CD4-positive, alpha-beta T cell treated with Interleukin-17A for 4 hours (primary cell): ENCODE measurements around the gene IGLON5.
A peak's percentile ranks its signal among the peaks of the same experiment; 100 is the strongest.

Experiments used
- DNase-seq: peaks from one replicate; pipeline ENCODE4 v3.0.0-alpha.2; 2020; ENCODE audit warnings: mixed read lengths

IGLON5 gene

DNA sequence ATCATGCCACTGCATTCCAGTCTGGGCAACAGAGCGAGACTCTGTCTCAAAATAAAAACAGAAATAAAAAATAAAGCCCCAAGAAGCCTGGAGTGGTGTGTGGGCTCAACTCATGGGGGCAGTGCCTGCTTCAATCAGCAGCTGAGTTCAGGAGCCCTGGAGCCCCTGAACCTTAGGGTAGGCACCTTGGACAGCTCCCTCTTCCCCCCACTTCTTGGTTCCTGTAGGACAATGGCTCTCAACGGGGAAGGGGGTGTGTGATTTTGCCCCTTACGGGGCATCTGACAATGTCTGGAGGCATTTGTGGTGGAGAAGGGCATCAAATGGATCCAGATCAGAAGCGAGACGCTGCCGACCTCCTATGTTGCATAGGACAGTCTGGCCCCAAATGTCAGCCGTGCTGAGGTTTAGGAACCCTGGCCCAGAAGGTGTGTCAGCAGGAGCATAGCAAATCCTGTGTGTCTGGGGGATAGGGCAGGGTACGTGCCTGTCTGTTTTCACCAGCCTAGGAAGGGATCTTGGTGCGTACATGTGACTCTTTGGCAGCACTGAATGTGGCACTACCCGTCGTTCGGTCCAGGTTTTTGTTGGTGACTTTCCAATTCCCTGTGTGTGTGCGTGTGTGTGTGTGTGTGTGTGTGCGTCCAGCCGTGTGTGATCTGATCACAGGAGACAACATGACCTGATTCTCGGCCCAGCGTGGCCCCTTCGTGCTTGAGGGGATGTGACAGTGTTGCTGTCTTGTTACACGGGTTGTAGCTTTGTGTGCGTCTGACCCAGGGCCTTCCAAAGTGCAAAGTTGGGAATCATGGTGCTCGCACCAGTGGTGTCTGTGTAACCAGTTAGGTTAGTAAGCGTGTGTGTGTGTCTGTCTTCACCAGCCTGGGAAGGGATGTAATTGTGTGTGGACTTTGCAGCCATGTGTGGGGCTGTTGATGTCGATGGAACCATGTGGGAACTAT, 7.5 kb downstream of the IGLON5 start:
- DNase-seq: no peak

DNA sequence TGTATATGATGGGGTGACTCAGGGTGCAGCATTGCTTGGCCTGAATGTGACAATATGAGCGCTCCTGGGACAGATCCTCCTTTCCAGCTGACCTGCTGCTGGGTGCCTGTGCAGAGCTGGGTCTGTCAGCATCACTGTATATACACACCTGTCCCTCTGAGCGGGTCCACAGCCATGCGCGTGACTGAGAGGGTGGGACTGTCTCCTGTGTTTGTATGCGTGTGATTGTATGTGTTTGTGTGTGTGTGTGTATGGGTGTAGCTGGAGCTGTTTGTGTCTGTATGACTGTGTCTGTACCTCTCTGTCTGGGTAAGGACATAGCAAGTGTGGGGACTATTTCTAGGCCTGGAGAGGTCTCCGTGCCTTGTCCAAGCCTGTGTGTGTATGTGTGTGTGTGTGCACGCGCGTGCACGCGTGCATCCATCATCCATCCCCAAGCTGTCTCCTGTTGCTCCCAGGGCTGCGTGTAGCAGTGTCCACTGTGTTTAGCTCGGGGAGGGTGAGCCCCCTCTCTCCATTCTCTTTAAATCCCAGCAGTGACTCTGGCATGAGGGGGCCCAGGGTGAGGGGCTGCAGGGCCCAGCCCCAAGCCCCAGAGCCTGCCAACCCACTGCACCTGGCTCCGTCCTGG, 8.3 kb downstream of the IGLON5 start:
- DNase-seq: no peak

DNA sequence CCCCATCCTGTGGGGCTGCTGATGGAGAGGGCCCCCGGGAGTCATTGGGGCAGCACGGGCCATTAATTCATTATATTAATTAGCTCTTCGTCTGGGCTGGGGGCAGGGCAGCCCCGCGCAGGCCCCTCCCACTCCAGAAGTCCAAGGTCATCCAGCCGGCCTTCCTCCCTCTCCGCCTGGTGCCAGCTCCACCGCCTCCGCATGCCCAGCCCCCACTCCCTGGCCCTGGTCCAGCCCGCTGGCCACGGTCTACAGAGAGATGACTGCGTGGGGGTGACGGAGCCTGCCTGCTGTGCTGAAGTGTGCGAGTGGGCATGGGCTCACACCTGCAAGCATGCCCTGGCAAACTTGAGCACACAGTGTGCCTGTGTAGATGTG, 8.8 kb downstream of the IGLON5 start:
- no peak for DNase-seq

DNA sequence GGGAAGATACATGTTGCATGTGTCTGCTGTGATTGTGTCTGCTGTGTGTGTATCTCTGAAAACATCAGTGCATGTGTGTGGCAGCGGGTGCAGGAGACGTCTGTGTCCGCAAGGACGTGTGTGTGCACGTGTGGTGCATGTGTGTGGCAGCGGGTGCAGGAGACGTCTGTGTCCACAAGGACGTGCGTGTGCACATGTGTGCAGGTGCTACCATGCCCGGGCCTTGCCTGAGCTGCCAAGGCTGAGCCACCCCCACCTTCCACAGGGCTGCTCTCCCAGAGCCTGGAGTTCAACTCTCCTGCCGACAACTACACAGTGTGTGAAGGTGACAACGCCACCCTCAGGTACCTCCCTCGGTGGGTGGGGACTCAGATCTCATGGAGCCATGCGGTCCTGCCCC, 10.4 kb downstream of the IGLON5 start:
- no peak for DNase-seq

DNA sequence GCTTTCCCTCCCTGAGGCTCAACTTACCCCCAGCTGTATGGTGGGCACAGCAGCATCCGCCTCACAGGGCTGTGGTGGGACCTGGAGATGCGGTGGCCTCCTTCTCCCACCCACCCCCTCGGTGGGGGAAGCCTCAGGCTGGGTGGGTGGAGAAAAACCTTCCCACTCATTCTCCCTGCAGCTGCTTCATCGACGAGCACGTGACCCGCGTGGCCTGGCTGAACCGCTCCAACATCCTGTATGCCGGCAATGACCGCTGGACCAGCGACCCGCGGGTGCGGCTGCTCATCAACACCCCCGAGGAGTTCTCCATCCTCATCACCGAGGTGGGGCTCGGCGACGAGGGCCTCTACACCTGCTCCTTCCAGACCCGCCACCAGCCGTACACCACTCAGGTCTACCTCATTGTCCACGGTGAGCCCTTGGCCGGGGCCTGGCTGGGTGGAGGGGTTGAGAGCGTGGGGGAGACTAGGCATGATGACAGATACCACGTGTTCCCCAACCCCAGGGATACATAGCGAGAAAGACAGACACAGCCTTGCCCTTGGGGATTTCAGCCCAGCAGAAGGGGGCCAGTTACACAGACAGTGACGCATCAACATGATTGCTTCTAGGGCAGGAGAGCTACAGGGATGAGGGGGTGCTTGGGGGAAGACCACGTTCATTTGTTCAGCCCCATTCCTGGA, 12.2 kb downstream of the IGLON5 start:
- no peak for DNase-seq

DNA sequence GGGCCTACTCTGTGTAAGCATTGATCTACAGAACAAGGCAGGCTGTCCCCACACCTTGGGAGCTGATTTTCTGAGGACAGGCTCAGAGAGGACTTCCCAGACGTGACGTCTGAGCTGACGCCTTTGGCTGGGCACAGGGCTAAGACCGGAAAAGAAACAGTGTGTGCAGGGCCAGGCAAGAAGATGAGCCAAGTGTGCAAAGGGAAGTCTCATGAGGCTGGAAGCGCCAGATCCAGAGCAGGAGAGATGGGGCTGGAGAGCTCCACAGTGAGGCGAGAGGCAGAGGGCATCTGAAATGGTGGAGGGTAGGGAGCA, 12.7 kb downstream of the IGLON5 start:
- DNase-seq: no peak

DNA sequence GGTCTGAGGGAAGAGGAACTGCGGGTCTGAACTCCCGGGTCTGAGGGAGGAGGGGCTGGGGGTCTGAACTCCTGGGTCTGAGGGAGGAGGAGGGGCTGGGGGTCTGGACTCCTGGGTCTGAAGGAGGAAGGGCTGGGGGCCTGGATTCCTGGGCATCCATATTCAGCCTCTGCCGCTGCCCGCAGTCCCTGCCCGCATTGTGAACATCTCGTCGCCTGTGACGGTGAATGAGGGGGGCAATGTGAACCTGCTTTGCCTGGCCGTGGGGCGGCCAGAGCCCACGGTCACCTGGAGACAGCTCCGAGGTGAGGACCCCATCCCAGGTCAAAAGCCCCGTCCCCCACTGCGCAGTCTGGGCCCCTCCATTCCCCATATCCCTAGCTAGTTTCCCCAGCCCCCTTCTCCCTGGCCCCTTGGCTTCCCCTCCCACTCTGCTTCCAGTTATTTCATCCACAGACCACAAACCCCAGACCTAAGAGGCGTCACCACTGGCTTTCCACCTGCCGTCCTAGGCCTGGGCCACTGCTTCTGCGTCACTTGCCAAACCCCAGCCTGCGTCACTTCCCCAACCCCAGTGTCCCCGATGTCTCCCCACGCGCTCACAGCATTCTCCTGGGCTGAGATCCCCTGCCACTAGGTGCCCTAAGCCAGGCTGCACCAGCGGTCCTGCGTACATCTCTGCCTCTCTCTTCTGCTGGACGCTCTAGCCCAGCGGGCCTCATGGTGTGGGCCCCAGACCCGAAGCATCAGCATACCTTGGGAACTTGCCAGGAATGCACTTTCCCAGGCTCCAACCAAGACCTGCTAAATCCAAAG, 13.9 kb downstream of the IGLON5 start:
- no peak for DNase-seq

DNA sequence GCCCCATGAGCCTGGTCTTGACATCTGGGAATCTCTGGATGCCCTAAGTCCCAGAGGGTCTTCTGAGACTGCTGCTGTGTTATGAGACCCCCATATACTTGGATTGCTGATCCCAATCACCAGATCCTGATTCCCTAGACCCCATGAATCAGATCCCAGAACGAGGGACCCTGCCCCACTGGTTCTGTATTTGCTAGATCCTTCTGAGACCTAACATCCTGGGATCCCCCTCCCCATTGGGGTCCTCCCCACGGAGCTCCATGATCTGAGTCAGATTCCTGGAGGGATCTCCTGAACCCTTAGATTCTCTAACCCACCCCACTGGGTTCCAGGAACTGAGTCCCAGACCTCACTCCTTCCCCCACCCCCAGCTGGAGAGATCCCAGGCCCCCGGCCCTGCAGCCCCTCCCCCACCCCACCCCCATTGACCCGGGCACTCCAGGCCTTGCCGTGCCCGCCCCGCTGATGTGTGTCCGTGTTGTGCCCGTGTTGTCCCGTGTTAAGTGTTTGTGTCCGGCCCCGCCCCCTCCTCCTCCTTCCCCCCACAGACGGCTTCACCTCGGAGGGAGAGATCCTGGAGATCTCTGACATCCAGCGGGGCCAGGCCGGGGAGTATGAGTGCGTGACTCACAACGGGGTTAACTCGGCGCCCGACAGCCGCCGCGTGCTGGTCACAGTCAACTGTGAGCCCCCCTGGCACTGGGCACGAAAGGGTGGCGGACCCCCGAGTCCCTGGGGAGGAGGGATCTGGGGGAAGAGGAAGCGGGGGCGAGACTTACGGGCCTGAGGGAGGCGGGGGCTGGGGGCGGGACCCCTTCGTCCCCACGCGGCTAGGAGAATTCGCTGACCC, 15.0 kb downstream of the IGLON5 start:
- no peak for DNase-seq

DNA sequence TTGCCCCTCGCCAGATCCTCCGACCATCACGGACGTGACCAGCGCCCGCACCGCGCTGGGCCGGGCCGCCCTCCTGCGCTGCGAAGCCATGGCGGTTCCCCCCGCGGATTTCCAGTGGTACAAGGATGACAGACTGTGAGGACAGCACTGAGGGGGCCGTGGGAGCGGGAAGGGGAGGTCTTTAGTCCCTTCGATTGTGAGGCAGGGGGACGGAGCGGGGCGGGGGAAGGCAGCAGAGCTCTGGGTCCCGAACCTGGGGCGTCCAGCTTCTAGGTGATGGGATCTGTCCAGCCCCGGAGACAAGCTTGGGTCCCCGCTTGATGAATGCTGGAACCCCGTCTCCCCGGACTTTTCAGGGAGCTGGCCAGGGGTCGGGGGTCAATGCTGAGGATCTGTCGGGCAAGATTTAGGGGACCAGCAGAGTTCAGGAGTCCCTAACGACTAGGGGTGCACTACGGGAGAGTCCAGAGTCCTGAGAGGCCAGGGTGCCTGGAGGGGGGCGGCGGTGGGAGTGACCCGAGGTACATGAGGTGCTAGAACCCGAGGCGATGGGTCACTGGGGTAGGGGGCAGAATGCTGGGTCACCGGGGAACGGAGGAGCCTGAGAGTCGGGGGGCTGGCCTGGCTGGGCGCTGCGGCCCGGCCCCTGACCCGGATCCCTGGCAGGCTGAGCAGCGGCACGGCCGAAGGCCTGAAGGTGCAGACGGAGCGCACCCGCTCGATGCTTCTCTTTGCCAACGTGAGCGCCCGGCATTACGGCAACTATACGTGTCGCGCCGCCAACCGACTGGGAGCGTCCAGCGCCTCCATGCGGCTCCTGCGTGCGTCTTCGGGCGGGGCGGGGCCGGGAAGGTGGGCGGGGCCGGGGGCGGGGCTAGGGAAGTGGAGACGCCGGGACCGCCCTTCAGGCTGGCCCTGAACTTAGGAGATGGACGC, 15.9 kb downstream of the IGLON5 start:
- peak; percentile 61 for DNase-seq

DNA sequence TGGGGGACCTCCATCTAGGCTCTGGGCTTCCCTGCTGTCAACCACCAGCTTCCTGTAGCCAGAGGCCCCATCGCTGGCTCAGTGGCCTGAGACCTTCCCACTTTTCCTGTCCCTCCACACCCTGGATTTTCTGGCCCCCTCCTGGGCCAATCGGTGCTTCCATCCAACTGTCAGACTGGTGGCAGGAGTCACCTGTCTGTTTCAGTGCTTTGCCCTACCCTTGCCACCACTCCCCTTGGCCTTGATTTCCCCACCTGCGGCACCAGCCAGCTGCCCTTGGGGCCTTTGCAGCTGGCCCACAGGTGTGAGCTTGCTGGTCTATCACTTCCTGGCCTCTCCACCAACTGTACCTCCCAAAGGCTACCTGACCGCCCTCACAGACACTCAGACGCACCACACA, 18.0 kb downstream of the IGLON5 start:
- no peak for DNase-seq

DNA sequence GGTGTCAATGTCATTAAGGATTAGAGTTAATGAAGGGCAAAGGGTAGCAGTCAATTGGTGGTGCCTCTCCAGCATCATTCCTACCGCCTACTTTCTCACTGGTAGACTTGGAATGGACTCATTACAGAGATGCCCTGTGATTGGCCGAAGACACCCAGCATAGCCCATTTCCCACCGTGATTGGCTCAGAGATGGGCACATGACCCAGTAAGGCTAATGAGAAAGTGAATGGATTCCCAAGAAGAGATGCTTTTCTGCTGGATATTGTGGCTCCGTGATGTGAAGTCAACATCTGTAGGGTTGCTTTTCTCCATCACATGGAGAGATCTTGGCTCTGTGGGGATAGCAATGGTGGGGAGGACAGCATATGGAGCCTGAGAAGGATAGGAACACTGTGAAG, 18.9 kb downstream of the IGLON5 start:
- DNase-seq: no peak

DNA sequence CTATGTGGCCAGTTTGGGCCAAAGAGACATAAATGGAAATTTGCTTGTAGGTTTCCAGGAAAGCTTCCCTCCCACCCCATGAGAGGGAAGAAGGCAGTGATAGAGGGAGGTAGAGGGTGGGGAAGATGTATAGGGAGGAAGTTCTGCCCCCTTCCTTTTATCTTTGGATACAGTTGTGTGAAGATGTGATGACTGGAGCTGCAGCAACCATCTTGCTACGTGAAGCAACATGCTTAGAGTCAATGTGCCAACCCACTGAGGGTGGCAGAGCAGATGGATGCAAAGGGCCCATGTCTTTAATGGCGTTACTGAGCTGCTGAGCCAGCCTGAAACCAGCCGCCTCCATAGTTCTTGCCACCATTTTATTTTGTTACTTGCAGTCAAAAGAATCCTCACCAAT, 19.7 kb downstream of the IGLON5 start:
- DNase-seq: no peak

DNA sequence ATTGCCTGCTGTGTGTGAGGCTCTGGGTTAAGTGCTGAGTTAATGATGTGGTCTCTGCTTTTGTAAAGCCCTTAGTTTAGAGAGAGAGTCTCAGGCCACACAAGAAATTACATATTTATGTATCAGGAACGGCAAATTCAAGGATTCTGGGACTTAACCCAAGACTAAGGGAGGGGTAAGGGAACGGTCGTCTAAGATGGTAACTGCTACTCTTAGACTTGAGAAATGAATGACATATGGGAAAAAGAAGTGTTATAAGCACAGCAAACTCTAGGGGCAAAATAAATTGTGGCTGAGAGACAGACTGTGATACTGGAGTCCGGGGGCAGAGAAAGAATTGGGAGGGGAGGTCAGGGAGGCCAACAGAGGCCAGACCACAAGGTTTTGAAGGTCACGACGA, 20.3 kb downstream of the IGLON5 start:
- DNase-seq: no peak

DNA sequence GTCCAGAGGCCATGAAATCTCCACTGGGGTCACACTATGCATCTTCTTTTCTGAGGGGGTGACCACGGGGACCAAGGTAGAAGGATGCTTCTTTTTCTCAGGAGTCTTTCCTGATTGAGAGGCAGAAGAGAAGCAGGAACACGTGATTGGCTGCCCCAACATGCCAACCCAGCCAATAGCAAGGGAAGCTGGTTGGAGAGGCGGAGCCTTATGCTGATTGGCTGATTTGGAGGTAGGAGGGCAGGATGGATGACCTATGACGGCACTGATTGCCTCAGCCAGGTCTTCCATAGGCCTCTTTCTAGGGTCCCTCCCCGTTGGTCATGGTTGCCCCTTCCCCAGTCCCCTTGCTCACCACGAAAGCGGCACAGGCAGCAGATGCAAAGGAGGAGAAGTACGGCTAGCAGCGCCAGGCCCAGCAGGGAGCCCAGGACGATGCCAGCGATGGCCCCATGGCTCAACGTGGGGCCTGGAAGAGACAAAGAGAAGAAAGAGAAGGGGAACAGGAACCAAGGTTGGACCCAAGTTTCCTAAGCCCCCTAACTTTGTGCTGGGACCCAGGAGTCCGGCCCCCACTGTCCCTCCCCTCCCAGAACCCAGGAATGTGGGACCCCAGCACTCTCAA, 22.5 kb downstream of the IGLON5 start:
- DNase-seq: no peak

DNA sequence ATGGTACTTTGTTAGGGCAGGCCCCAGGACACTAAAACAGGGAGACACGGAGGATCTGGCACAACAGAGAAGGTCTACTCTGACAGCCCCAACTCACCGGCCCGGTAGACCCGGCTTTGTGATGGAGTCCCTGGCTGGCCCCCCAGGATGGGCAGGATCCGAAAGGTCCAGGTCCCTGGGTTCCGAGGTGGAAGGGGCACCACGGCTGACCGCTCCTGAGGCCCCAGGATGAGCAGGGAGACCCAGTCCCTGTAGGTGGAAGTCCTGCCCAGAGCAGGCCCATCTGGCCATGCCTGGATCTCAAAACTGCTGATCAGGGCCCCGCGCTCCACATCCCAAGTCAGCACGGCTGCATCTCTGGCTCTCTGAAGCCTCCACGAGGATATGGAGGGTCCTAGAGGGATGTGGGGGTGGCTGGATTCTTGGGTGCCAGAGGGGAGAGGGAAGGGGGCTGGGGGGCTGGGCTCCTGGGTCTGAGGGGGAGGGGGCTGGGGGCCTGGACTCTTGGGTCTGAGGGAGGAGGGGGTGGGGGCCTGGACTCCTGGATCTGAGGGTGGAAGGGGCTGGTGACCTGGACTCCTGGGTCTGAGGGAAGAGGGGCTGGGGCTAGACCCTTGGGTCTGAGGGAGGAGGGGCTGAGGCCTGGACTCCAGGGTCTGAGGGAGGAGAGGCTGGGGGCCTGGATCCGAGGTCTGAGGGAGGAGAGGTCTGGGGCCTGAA, 25.9 kb downstream of the IGLON5 start:
- DNase-seq: no peak

DNA sequence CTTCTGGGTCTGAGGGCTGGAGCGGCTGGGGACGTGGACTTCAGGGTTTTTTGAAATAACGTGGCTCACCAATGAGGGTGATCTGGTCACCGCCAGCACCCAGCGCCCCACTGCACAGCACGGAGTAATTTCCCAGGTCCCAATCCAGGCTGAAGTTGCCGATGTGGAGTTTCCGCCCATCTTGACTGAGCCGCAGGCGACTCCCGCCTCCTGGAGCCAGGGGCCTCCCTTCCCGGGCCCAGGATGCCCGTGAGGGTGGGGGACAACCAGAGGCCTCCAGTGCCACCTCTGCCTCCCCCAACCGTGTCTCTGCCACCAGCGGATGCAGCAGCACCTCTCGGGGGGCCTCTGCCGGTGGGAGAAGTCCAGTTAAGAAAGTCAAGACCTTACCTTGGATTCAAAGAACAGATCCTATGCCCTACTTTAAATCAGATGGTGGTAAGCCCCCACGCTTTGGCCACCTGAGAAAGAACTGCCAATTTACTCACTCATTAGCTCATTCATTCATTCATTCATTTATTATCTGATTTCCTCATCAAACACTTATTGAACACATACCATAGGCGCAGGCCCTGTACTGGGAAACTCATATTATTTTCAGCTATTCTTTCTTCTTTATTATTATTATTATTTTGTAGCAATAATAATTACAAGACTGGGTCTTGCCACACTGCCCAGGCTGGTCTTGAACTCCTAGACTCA, 26.6 kb downstream of the IGLON5 start:
- DNase-seq: no peak

DNA sequence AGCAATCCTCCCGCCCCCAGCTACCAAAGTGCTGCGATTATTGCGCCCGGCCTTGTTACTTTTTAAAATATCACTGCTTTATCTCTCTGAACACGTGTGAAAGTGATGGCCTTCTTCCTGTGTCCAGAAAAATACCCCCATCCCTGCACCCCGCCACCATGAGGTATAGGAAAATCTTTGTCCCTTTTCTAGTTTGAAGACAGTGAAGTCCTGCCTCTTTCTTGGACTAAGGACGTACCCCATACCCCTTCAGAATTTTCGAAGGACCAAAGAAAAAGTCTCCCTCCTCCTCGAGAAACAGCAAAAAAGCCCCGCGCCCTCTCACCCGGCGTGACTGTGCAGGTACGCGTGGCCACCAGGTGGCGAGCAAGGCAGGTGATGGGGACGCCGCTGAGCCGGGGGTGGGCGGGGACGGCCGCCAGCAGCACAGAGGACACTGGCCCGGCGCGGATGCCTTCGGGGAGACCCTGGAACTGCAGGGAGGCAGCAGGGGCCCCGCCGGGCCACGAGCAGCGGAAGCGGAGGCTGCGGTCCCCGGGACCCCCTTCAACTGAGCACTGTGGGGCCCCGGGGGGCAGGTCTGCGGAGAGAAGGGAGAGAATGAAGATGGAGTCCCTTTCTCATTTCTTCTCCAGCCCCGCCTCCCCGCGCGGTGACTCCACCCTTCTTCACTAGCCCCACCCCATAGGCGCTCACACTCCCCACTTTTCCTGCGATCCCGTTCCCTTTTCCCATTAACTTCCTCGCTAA, 27.3 kb downstream of the IGLON5 start:
- DNase-seq: peak; percentile 90

DNA sequence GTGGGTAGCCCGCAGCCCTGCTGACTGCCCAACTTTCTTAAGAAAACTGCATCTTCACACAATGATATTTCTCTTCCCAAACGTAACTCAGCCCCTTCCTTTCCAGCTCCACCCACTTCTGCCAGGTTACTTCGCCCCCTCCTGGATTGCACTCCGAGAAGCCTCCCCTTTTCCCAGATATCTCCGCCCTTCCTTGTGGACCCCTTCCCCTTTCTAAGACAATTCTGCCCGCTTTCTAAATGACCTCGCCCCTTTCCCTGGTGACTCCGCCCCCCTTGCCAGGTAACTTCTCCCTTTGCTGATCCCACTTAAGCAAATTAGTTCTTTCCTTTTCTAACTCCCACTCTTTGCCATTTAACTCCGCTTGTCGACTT, 27.9 kb downstream of the IGLON5 start:
- no peak for DNase-seq
